Caco-2 (cell line): ENCODE data around the gene DUSP11. TPM values are rescaled to one million over a fixed set of nuclear protein-coding genes. Genes with fewer than 3 reads are reported as not detected.

Experiments
- BruUV-seq: library from RNA; stranded (reverse); fragments of 400-500 nt; replicated peaks from 2 replicates; lab custom pipeline; 2021; lab: Mats Ljungman, UMichigan
- CTCF ChIA-PET: fragments of 300-600 bp; sonication (Branson Sonifier 250); formaldehyde crosslinking; loops from one replicate; lab custom pipeline; 2022; ENCODE audit warnings: antibody characterized with exemption; lab: Charles Lee
- POLR2A ChIA-PET: fragments of 300-600 bp; sonication (Branson Sonifier 250); formaldehyde crosslinking; loops from one replicate; lab custom pipeline; 2022; ENCODE audit warnings: antibody characterized with exemption; lab: Charles Lee
- DNase-seq, 2 experiments: peaks; one replicate each; pipeline versions ENCODE4 v3.0.0 to v3.0.0-alpha.2; 2020 to 2022
- H3K27me3 ChIP-seq: replicated peaks from 2 replicates; pipeline ENCODE4 v1.6.0; 2011; ENCODE audit warnings: low read length; ENCODE audit not compliant: control insufficient read depth, insufficient read depth
- H3K36me3 ChIP-seq: 2 replicates; pipeline ENCODE4 v1.5.1; 2011; ENCODE audit warnings: low read length; ENCODE audit not compliant: control insufficient read depth, insufficient read depth
- H3K4me1 ChIP-seq: fragments of 250-450 bp; sonication (Bioruptor Pico); 2 replicates; pipeline ENCODE4 v1.5.1; 2020; ENCODE audit warnings: mild to moderate bottlenecking
- H3K4me3 ChIP-seq: 2 replicates; pipeline ENCODE4 v1.5.1; 2011; ENCODE audit warnings: low read depth, mild to moderate bottlenecking, control low read depth, low read length
- H3K9me3 ChIP-seq: fragments of 250-450 bp; sonication (Bioruptor Pico); 2 replicates; pipeline ENCODE4 v1.5.1; 2020; ENCODE audit warnings: mild to moderate bottlenecking, moderate library complexity
- H3K27ac Mint-ChIP-seq: one replicate; pipeline ENCODE4 v1.8.0; 2022; ENCODE audit warnings: mixed read lengths; ENCODE audit not compliant: unreplicated experiment
- H3K27me3 Mint-ChIP-seq: one replicate; pipeline ENCODE4 v1.8.0; 2022; ENCODE audit warnings: mixed read lengths; ENCODE audit not compliant: insufficient read depth, unreplicated experiment
- H3K36me3 Mint-ChIP-seq: one replicate; pipeline ENCODE4 v1.8.0; 2022; ENCODE audit warnings: mild to moderate bottlenecking, mixed read lengths; ENCODE audit not compliant: insufficient read depth, unreplicated experiment
- H3K4me1 Mint-ChIP-seq: one replicate; pipeline ENCODE4 v1.8.0; 2022; ENCODE audit warnings: low read depth, mixed read lengths; ENCODE audit not compliant: unreplicated experiment
- H3K4me3 Mint-ChIP-seq: one replicate; pipeline ENCODE4 v1.8.0; 2022; ENCODE audit warnings: mild to moderate bottlenecking, moderate library complexity, mixed read lengths; ENCODE audit not compliant: unreplicated experiment
- H3K9me3 Mint-ChIP-seq: one replicate; pipeline ENCODE4 v1.8.0; 2022; ENCODE audit warnings: mixed read lengths; ENCODE audit not compliant: unreplicated experiment
- intact Hi-C: fragments of 100-400 bp; cut with micrococcal nuclease; formaldehyde crosslinking; loops from one replicate; pipeline ENCODE4 v1.10.0; 2022; ENCODE audit not compliant: unreplicated experiment
- total RNA-seq: library from RNA; stranded (reverse); gene quantifications from 2 replicates; pipeline ENCODE4 v1.2.3, GENCODE V29; 2022
- TF ChIP-seq, protein P1 (sequence below), 2 experiments: fragments of 200-600 bp in 1 of 2; IDR thresholded peaks; 1 replicate in 1 of 2; 2 replicates in 1 of 2; pipeline versions ENCODE4 v1.5.1 to v1.8.0; 2011 to 2022; ENCODE audit warnings: antibody characterized with exemption in 1 of 2, control low read depth in 1 of 2, inconsistent platforms in 1 of 2, low read depth in 1 of 2, low read length in 1 of 2, mild to moderate bottlenecking in 1 of 2, moderate library complexity in 1 of 2; ENCODE audit not compliant: insufficient read depth in 1 of 2, severe bottlenecking in 1 of 2, unreplicated experiment in 1 of 2

Gene DUSP11
- total RNA-seq, 1 experiment from 2014 or later: 24.3 TPM

DNA sequence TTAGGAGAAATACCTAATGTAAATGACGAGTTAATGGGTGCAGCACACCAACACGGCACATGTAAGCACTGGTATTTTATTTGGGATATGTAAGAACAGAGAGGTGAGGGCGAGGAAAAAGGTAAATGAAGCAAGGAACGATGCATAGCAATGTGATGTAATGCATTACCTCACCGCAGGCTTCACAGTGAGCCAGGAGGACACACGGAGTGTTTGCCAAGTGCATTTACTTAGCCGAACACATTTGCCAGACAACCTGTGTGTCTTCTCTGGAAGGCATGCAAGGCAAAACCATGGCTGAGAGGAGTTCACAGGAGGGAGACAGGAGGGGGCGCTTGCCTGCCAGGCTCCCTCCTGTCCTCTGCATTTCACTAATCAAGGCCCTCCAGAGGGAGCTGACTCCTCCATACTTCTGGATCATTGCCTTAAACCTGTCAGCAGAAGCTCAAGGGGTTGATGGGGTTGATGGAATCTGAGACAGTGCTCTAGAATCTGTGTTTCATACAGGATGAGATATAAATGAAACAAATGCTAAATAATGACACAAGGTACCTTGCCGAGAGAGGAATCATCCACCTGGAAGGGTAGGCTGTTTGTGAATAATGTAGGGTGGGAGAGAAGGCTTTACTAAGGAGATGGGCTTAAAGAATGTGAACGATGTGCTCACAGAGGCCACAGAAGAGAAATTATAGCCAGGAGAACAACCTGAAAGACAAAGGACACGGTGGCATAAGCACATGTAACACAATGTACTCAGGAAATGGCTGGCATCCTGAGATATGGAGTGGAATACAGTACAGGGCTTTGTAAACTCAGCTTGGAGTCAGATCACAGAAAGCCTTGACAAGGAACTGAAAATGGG is 33.7 kb downstream of the DUSP11 start:
- Mint-ChIP-seq H3K27ac (no peak overlapping the region), H3K4me1 (no peaks in the 10 kb centered on the region), H3K4me3 (no peak overlapping the region), H3K9me3 (no peaks in the 10 kb centered on the region), H3K36me3 (peaks cover 12% of the 10 kb centered on the region), H3K27me3 (no peaks in the 10 kb centered on the region)
- intact Hi-C loops: no loop called here
- ChIA-PET CTCF (no interaction called here), POLR2A (no interaction called here)
- TF ChIP-seq, protein P1, sequence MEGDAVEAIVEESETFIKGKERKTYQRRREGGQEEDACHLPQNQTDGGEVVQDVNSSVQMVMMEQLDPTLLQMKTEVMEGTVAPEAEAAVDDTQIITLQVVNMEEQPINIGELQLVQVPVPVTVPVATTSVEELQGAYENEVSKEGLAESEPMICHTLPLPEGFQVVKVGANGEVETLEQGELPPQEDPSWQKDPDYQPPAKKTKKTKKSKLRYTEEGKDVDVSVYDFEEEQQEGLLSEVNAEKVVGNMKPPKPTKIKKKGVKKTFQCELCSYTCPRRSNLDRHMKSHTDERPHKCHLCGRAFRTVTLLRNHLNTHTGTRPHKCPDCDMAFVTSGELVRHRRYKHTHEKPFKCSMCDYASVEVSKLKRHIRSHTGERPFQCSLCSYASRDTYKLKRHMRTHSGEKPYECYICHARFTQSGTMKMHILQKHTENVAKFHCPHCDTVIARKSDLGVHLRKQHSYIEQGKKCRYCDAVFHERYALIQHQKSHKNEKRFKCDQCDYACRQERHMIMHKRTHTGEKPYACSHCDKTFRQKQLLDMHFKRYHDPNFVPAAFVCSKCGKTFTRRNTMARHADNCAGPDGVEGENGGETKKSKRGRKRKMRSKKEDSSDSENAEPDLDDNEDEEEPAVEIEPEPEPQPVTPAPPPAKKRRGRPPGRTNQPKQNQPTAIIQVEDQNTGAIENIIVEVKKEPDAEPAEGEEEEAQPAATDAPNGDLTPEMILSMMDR (IDR thresholded peaks at IDR 0.05; ENCODE audit: insufficient read depth in 1 of 2, low read depth in 1 of 2, low read length in 1 of 2, severe bottlenecking in 1 of 2, unreplicated experiment in 1 of 2): no peak
- Histone ChIP-seq H3K4me3 (no peak overlapping the region), H3K4me1 (no peaks in the 10 kb centered on the region), H3K27me3 (no peaks in the 10 kb centered on the region), H3K9me3 (no peaks in the 10 kb centered on the region), H3K36me3 (no peaks in the 10 kb centered on the region; the same call in 1 of the 2 replicates)
- DNase-seq: no peak
- BruUV-seq: no TSS peak

- ChIA-PET POLR2A (no interaction called here), CTCF (no interaction called here)
- H3K4me3 ChIP-seq: no peak overlapping the region
- Mint-ChIP-seq H3K27me3 (no peaks in the 10 kb centered on the region), H3K4me3 (no peak overlapping the region), H3K27ac (no peak overlapping the region), H3K36me3 (peaks cover 16% of the 10 kb centered on the region), H3K4me1 (peaks cover 7% of the 10 kb centered on the region), H3K9me3 (peaks cover 9% of the 10 kb centered on the region)
- peaks cover 8% of the 10 kb centered on the region for H3K9me3 ChIP-seq
- no peaks in the 10 kb centered on the region; the same call in 1 of the 2 replicates for H3K36me3 ChIP-seq
- intact Hi-C loops: no loop called here
- no peak for DNase-seq
- TF ChIP-seq, protein P1 (IDR thresholded peaks at IDR 0.05; ENCODE audit: insufficient read depth in 1 of 2, low read depth in 1 of 2, low read length in 1 of 2, severe bottlenecking in 1 of 2, unreplicated experiment in 1 of 2): no peak
- no TSS peak for BruUV-seq
- H3K27me3 ChIP-seq: no peaks in the 10 kb centered on the region
- peaks cover 10% of the 10 kb centered on the region; the same call in 1 of the 2 replicates for H3K4me1 ChIP-seq
Observed at GRCh38 chr2:73740767-73741166, 39.1 kb downstream of the DUSP11 start.

DNA sequence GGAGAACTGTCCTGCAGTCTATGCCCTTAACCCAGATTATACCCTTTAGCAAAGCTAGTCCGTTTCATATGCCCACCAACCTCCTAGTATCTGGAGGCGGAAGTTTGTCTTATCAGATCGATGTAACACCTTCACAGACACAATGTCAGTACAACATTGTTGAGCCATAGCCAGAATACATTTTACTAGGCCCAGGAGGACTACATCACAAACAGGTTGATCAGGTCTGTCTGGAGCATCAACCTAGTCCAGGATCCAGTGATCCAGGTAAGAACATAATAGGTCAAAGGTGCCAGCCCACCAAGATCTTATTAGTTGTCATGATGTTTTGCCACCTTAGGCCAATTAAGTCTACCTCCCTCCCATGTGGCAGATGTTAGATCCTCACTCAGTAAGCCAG is 40.8 kb downstream of the DUSP11 start:
- peaks cover 21% of the 10 kb centered on the region for H3K36me3 Mint-ChIP-seq
- POLR2A ChIA-PET: no interaction called here
- CTCF ChIA-PET: no interaction called here

More for the DNA sequence above, 40.8 kb downstream of the DUSP11 start:
- H3K36me3 ChIP-seq: no peaks in the 10 kb centered on the region; the same call in 1 of the 2 replicates
- Mint-ChIP-seq H3K4me1 (peaks cover 7% of the 10 kb centered on the region), H3K9me3 (peaks cover 9% of the 10 kb centered on the region), H3K27ac (no peak overlapping the region), H3K4me3 (no peak overlapping the region), H3K27me3 (no peaks in the 10 kb centered on the region)
- BruUV-seq: no TSS peak
- intact Hi-C loops: loop anchor here (5.0 kb wide), 1 partner anchor 37 kb away; no protein-coding TSS in a partner anchor
- peaks cover 11% of the 10 kb centered on the region; the same call in 1 of the 2 replicates for H3K4me1 ChIP-seq
- TF ChIP-seq, protein P1 (IDR thresholded peaks at IDR 0.05; ENCODE audit: insufficient read depth in 1 of 2, low read depth in 1 of 2, low read length in 1 of 2, severe bottlenecking in 1 of 2, unreplicated experiment in 1 of 2): no peak
- H3K4me3 ChIP-seq: no peak overlapping the region
- no peak for DNase-seq
- peaks cover 8% of the 10 kb centered on the region for H3K9me3 ChIP-seq
- H3K27me3 ChIP-seq: no peaks in the 10 kb centered on the region
